ENCODE measurements around the gene SEMA5B.
A peak's percentile ranks its signal among the peaks of the same experiment; 100 is the strongest.

- no peak for TF ChIP-seq CTCF (tag by site-specific recombination; IDR thresholded peaks at IDR 0.05)
- no peak for TF ChIP-seq ZNF138 (tag by site-specific recombination; IDR thresholded peaks at IDR 0.05; ENCODE audit: borderline replicate concordance)
- TF ChIP-seq ZNF24 (tag by site-specific recombination; IDR thresholded peaks at IDR 0.05), result no peak
- no peak for TF ChIP-seq PRDM6 (tag by site-specific recombination; IDR thresholded peaks at IDR 0.05)
- TF ChIP-seq ZBTB49 (tag by site-specific recombination; IDR thresholded peaks at IDR 0.05; ENCODE audit: low read depth), result no peak
- TF ChIP-seq BCL11A (tag by site-specific recombination; IDR thresholded peaks at IDR 0.05; ENCODE audit: low read depth), result no peak
- peak; percentile 79 for TF ChIP-seq REST (tag by site-specific recombination; IDR thresholded peaks at IDR 0.05)
Measured at GRCh38 chr3:123068601-123069381, 41.2 kb upstream of the SEMA5B start.

Data from HEK293 (cell line).